ENCODE results near the gene MPDZ. TPM values are rescaled to one million over a fixed set of nuclear protein-coding genes. Genes with fewer than 3 reads are reported as not detected.

MPDZ gene
- total RNA-seq, 3 donors from 2014 or later (not counting 1 experiment from before 2014, with no cell fraction given) = not detected

GRCh38 chr9:13263511-13263910 is 16.0 kb downstream of the MPDZ start:
- no peak overlapping the region for H3K27ac Mint-ChIP-seq
- H3K27me3 ChIP-seq (ENCODE audit: control insufficient read depth, insufficient read depth, low read length) = no peaks in the 10 kb centered on the region
- H3K9me3 ChIP-seq (ENCODE audit: control insufficient read depth, insufficient read depth, low read length) = no peaks in the 10 kb centered on the region
- TF ChIP-seq CTCF (IDR thresholded peaks at IDR 0.05) = no peak
- H3K27me3 Mint-ChIP-seq (ENCODE audit: low read depth in 2 of 2) = no peaks in the 10 kb centered on the region
- H3K36me3 ChIP-seq (ENCODE audit: control insufficient read depth, insufficient read depth, low read length) = no peaks in the 10 kb centered on the region
- no peaks in the 10 kb centered on the region for H3K36me3 Mint-ChIP-seq
- intact Hi-C loops (cut with micrococcal nuclease) = no loop called here
- 63% methylated on average over 1 of the region's 2 CpGs for WGBS (ENCODE audit: insufficient coverage)
- DNase-seq = no peak
- H3K4me3 ChIP-seq (ENCODE audit: low read length) = no peak overlapping the region
- H3K9me3 Mint-ChIP-seq = peaks cover 10 to 18% of the 10 kb centered on the region in 2 donors
- ATAC-seq = no peak
- no peak overlapping the region for H3K4me3 Mint-ChIP-seq
- no peak overlapping the region for H3K27ac ChIP-seq (ENCODE audit: low read length)
- no peaks in the 10 kb centered on the region for H3K4me1 ChIP-seq (ENCODE audit: control insufficient read depth, insufficient read depth, low read length)
- no peaks in the 10 kb centered on the region for H3K4me1 Mint-ChIP-seq

DNA sequence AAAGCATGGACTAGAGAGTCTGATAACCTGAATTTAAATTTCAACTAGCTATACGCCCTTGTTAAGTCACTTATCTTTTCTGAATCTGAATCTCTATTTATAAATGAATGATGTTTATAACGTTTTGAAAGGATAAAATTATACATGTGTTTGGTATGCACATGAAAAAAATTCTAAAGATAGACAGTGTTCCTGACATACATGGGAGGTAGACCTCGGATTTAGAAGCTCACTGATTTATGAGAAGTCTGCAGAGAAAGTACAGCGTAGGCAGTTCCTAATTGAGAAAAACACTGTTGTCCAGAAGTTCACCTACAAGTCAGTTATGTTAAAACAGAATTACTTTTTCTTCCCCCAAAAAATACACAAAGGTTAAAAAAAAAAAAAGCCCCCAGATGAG is 26.6 kb downstream of the MPDZ start:
- intact Hi-C loops (cut with micrococcal nuclease) = no loop called here
- ATAC-seq (no peak), DNase-seq (no peak)
- no peaks in the 10 kb centered on the region for H3K36me3 ChIP-seq (ENCODE audit: control insufficient read depth, insufficient read depth, low read length)
- 82% methylated on average over 3 of the region's 4 CpGs for WGBS (ENCODE audit: insufficient coverage)
- Mint-ChIP-seq H3K36me3 (no peaks in the 10 kb centered on the region), H3K9me3 (peaks cover 7 to 9% of the 10 kb centered on the region in 2 donors), H3K27me3 (ENCODE audit: low read depth in 2 of 2) (no peaks in the 10 kb centered on the region), H3K4me3 (no peak overlapping the region), H3K27ac (no peak overlapping the region), H3K4me1 (no peaks in the 10 kb centered on the region)
- H3K9me3 ChIP-seq (ENCODE audit: control insufficient read depth, insufficient read depth, low read length) = no peaks in the 10 kb centered on the region
- no peaks in the 10 kb centered on the region for H3K4me1 ChIP-seq (ENCODE audit: control insufficient read depth, insufficient read depth, low read length)
- H3K27ac ChIP-seq (ENCODE audit: low read length) = no peak overlapping the region
- H3K4me3 ChIP-seq (ENCODE audit: low read length) = no peak overlapping the region
- TF ChIP-seq CTCF (IDR thresholded peaks at IDR 0.05) = no peak
- no peaks in the 10 kb centered on the region for H3K27me3 ChIP-seq (ENCODE audit: control insufficient read depth, insufficient read depth, low read length)

- no peak overlapping the region for H3K27ac Mint-ChIP-seq
- H3K4me1 Mint-ChIP-seq = no peaks in the 10 kb centered on the region
- Histone ChIP-seq H3K27me3 (ENCODE audit: control insufficient read depth, insufficient read depth, low read length) (no peaks in the 10 kb centered on the region), H3K4me1 (ENCODE audit: control insufficient read depth, insufficient read depth, low read length) (no peaks in the 10 kb centered on the region), H3K36me3 (ENCODE audit: control insufficient read depth, insufficient read depth, low read length) (no peaks in the 10 kb centered on the region), H3K4me3 (ENCODE audit: low read length) (no peak overlapping the region), H3K27ac (ENCODE audit: low read length) (no peak overlapping the region), H3K9me3 (ENCODE audit: control insufficient read depth, insufficient read depth, low read length) (peaks cover 3% of the 10 kb centered on the region)
- H3K36me3 Mint-ChIP-seq = no peaks in the 10 kb centered on the region
- DNase-seq (no peak), ATAC-seq (no peak)
- no peak overlapping the region for H3K4me3 Mint-ChIP-seq
- H3K9me3 Mint-ChIP-seq = peaks cover 0 to 3% of the 10 kb centered on the region in 2 donors
- H3K27me3 Mint-ChIP-seq (ENCODE audit: low read depth in 2 of 2) = no peaks in the 10 kb centered on the region
- intact Hi-C loops (cut with micrococcal nuclease) = no loop called here
- no peak for TF ChIP-seq CTCF (IDR thresholded peaks at IDR 0.05)
- 93% methylated on average over 1 of the region's 3 CpGs for WGBS (ENCODE audit: insufficient coverage)
Measured at GRCh38 chr9:13244181-13244580, 35.3 kb downstream of the MPDZ start.

GRCh38 chr9:13241283-13241682 is 38.2 kb downstream of the MPDZ start:
- intact Hi-C loops (cut with micrococcal nuclease) = no loop called here
- DNase-seq (no peak), ATAC-seq (no peak)
- 57% methylated on average over 1 of the region's 2 CpGs for WGBS (ENCODE audit: insufficient coverage)
- Histone ChIP-seq H3K9me3 (ENCODE audit: control insufficient read depth, insufficient read depth, low read length) (no peaks in the 10 kb centered on the region), H3K27ac (ENCODE audit: low read length) (no peak overlapping the region), H3K36me3 (ENCODE audit: control insufficient read depth, insufficient read depth, low read length) (no peaks in the 10 kb centered on the region), H3K4me3 (ENCODE audit: low read length) (no peak overlapping the region), H3K27me3 (ENCODE audit: control insufficient read depth, insufficient read depth, low read length) (no peaks in the 10 kb centered on the region), H3K4me1 (ENCODE audit: control insufficient read depth, insufficient read depth, low read length) (no peaks in the 10 kb centered on the region)
- H3K4me1 Mint-ChIP-seq = no peaks in the 10 kb centered on the region
- peaks cover 2 to 3% of the 10 kb centered on the region in 2 donors for H3K9me3 Mint-ChIP-seq
- H3K4me3 Mint-ChIP-seq = no peak overlapping the region
- H3K27me3 Mint-ChIP-seq (ENCODE audit: low read depth in 2 of 2) = no peaks in the 10 kb centered on the region
- no peak overlapping the region for H3K27ac Mint-ChIP-seq
- no peaks in the 10 kb centered on the region for H3K36me3 Mint-ChIP-seq
- no peak for TF ChIP-seq CTCF (IDR thresholded peaks at IDR 0.05)

Data from natural killer cell (primary cell).